NT2/D1 (cell line): ENCODE data around the gene LRBA.
"Not testable (repeated sequence)": the region's sequence is repeated elsewhere in the genome, so short reads cannot be mapped to it uniquely, and the experiment has no call there.

Experiments used
- DNase-seq: peaks from one replicate; pipeline ENCODE4 v3.0.0-alpha.2; 2011; ENCODE audit warnings: low read depth, low spot score
- H3K27me3 ChIP-seq: 2 replicates; pipeline ENCODE4 v1.6.0; 2011; ENCODE audit warnings: mild to moderate bottlenecking; ENCODE audit not compliant: insufficient read length, insufficient read depth
- H3K36me3 ChIP-seq: 2 replicates; pipeline ENCODE4 v1.6.1; 2011; ENCODE audit warnings: mild to moderate bottlenecking, low read length, mixed read lengths; ENCODE audit not compliant: insufficient read depth, insufficient read length
- H3K4me1 ChIP-seq: 2 replicates; pipeline ENCODE4 v1.5.1; 2011; ENCODE audit not compliant: insufficient read depth, insufficient read length
- H3K4me3 ChIP-seq: 2 replicates; pipeline ENCODE4 v1.5.1; 2011; ENCODE audit warnings: low read depth; ENCODE audit not compliant: insufficient read length
- H3K9ac ChIP-seq: 2 replicates; pipeline ENCODE4 v1.6.0; 2011; ENCODE audit warnings: low read depth; ENCODE audit not compliant: insufficient read length
- H3K9me3 ChIP-seq: 2 replicates; pipeline ENCODE4 v1.5.1; 2011; ENCODE audit warnings: mild to moderate bottlenecking, low read length; ENCODE audit not compliant: insufficient read depth
- SUZ12 ChIP-seq: IDR thresholded peaks from 2 replicates; pipeline ENCODE4 v1.6.1; 2011; ENCODE audit not compliant: insufficient read length, insufficient read depth; ENCODE audit errors: extremely low read depth
- YY1 ChIP-seq: IDR thresholded peaks from 2 replicates; pipeline ENCODE4 v1.6.1; 2011; ENCODE audit not compliant: insufficient read length, insufficient read depth
- ZNF274 ChIP-seq: IDR thresholded peaks from 2 replicates; pipeline ENCODE4 v1.6.1; 2011; ENCODE audit warnings: mild to moderate bottlenecking, low read depth, low read length

The LRBA gene

GRCh38 chr4:150971901-150972300 is 43.2 kb downstream of the LRBA start:
- Histone ChIP-seq H3K27me3 (no peaks in the 10 kb centered on the region), H3K36me3 (no peaks in the 10 kb centered on the region), H3K9me3 (no peaks in the 10 kb centered on the region), H3K4me3 (no peak overlapping the region), H3K4me1 (no peaks in the 10 kb centered on the region), H3K9ac (no peak overlapping the region)
- no peak for DNase-seq
- TF ChIP-seq YY1: no peak
- TF ChIP-seq SUZ12: no peak
- TF ChIP-seq ZNF274: no peak

DNA sequence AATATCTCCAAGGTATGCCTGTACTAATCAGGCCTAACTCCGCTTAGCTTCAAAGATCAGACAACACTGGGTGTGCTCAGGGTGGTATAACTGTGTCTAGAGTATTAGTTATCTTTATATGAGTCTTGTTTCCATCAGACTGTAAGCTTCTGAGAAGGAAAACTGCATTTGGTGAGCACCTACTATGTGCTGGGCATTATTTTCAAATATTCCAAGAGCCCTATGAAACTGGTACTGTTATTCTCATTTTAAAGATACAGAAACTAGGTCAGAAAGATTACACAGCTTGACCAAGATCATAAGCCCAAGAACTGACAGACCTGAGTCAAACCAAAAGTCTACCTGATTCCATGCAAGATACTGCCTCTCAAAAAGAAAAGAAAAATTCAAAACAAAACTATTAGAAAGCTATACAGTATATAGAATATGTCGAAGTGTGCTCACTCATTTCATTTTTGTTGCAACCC is 44.4 kb downstream of the LRBA start:
- DNase-seq: no peak

DNA sequence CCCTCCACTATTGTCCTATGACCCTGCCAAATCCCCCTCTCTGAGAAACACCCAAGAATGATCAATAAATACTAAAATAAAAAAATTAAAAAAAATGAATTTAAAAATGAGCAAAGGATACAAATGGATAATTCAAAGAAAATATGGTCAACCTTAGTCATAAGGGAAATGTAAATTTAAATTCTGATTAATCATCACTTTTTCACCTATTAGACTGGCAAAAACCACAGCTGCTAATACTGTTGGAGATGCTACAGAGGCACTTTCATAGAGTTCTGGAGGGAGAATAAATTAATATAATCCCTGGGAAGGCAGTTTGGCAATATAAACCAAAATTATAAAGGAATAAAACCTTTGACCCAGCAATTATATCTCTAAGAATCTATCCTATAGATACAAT is 50.3 kb downstream of the LRBA start:
- TF ChIP-seq ZNF274: no peak
- TF ChIP-seq YY1: no peak
- no peak for TF ChIP-seq SUZ12
- Histone ChIP-seq H3K9ac (no peak overlapping the region), H3K4me3 (no peak overlapping the region), H3K9me3 (peaks cover 13% of the 10 kb centered on the region), H3K27me3 (no peaks in the 10 kb centered on the region), H3K36me3 (no peaks in the 10 kb centered on the region), H3K4me1 (no peaks in the 10 kb centered on the region)
- no peak for DNase-seq

More for the DNA sequence above, 44.4 kb downstream of the LRBA start:
- no peak overlapping the region for H3K4me3 ChIP-seq
- H3K9me3 ChIP-seq: no peaks in the 10 kb centered on the region
- H3K4me1 ChIP-seq: no peaks in the 10 kb centered on the region
- H3K27me3 ChIP-seq: no peaks in the 10 kb centered on the region
- no peaks in the 10 kb centered on the region for H3K36me3 ChIP-seq
- no peak overlapping the region for H3K9ac ChIP-seq
- no peak for TF ChIP-seq SUZ12
- TF ChIP-seq ZNF274: no peak
- no peak for TF ChIP-seq YY1

DNA sequence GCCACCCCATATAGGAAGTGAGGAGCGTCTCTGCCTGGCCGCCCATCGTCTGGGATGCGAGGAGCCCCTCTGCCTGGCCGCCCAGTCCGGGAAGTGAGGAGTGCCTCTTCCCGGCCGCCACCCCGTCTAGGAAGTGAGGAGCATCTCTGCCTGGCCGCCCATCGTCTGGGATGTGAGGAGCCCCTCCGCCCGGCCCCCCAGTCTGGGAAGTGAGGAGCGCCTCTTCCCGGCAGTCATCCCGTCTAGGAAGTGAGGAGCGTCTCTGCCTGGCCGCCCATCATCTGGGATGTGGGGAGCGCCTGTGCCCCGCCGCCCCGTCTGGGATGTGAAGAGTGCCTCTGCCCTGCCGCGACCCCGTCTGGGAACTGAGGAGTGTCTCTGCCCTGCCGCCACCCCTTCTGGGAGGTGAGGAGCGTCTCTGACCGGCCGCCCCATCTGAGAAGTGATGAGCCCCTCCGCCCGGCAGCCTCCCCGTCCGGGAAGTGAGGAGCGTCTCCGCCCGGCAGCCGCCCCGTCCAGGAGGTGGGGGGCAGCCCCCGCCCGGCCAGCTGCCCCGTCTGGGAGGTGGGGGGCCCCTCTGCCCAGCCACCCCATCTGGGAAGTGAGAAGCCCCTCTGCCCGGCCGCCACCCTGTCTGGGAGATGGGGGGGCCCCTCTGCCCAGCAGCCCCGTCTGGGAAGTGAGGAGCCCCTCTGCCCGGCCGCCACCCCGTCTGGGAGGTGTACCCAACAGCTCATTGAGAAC is 51.3 kb downstream of the LRBA start:
- H3K36me3 ChIP-seq, H3K9ac ChIP-seq, H3K27me3 ChIP-seq, H3K4me1 ChIP-seq, H3K4me3 ChIP-seq, DNase-seq: not testable (repeated sequence)
- peaks cover 22% of the 10 kb centered on the region for H3K9me3 ChIP-seq

DNA sequence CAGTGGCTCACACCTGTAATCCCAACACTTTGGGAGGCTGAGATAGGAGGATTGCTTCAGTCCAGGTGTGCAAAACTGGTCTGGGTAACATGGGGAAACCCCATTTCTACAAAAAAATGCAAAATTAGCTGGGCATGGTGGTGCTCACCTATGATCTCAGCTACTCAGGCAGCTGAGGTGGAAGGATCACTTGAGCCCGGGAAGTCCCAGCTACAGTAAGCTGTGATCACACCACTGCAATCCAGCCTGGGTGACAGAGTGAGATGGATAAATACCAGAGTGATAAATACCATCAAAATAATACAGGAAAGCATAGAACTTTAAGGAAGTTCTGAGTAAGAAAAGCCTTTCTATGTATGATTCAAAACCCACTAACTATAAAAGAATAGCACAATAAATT is 52.8 kb downstream of the LRBA start:
- TF ChIP-seq ZNF274: no peak
- no peak for TF ChIP-seq YY1
- TF ChIP-seq SUZ12: no peak
- H3K27me3 ChIP-seq: no peaks in the 10 kb centered on the region
- H3K36me3 ChIP-seq: no peaks in the 10 kb centered on the region
- no peak overlapping the region for H3K4me3 ChIP-seq
- H3K9ac ChIP-seq: no peak overlapping the region
- DNase-seq: no peak
- peaks cover 38% of the 10 kb centered on the region for H3K9me3 ChIP-seq
- H3K4me1 ChIP-seq: no peaks in the 10 kb centered on the region

DNA sequence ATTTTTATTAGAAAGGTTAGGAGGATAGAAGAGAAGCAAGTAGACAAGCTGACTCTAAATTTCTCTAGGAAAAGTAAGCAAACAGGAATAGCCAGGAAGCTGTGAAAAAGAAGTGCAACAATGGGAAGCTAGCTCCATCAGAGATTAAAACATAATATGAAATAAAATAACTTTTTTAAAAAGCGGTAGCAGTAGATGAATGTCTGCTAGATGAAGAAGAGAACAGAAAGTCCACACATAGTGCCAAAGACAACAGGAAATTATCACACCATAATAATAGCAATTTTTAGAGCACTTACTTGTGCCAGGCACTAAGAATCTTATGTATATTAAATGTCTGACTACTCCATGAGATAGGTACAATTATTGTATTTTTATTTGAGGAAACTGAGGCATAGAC is 53.5 kb downstream of the LRBA start:
- H3K9ac ChIP-seq: no peak overlapping the region
- no peak for DNase-seq
- H3K27me3 ChIP-seq: no peaks in the 10 kb centered on the region
- no peak overlapping the region for H3K4me3 ChIP-seq
- no peaks in the 10 kb centered on the region for H3K36me3 ChIP-seq
- TF ChIP-seq SUZ12 (no peak), YY1 (no peak), ZNF274 (no peak)
- H3K4me1 ChIP-seq: no peaks in the 10 kb centered on the region
- peaks cover 44% of the 10 kb centered on the region for H3K9me3 ChIP-seq

DNA sequence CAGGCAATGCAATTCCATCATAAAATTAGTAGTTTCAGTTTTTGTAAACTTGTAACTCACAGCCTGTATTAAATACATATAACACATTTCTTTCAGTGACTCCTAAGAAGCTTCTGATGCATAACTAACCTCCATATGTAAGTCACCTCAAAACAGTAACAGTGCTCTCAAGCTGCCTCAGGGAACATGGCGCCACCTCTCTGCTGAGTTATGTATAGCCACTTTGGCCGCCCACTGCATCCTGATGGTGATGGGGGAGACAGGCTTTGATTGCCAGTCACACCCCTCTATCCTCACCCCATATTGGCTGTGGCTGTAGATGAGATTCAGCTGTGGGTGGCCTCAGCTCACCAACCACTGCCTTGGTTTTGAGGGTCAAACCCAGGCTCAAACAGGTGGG is 54.3 kb downstream of the LRBA start:
- Histone ChIP-seq H3K9ac (no peak overlapping the region), H3K4me1 (no peaks in the 10 kb centered on the region), H3K4me3 (no peak overlapping the region), H3K27me3 (no peaks in the 10 kb centered on the region), H3K9me3 (peaks cover 50% of the 10 kb centered on the region), H3K36me3 (no peaks in the 10 kb centered on the region)
- no peak for DNase-seq
- TF ChIP-seq ZNF274 (no peak), YY1 (no peak)

DNA sequence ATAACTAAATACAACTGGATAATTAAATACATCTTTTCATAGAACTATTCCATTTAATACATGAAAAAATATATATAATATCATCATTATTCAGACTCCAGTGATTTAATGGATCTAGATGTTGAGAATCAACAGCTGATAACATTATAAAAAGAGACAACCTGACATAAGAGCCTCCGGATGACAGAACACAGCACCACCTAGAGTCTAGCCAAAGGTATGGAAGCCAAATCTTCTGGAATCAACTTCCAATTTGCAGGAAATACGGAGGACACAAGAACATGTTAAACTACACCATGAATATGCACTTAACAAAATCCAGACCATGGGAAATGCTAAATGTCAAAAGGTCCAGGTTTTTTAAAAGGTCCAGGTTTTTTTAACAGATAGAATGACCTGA is 55.0 kb downstream of the LRBA start:
- no peaks in the 10 kb centered on the region for H3K36me3 ChIP-seq
- TF ChIP-seq SUZ12 (no peak), YY1 (no peak), ZNF274 (no peak)
- no peak overlapping the region for H3K4me3 ChIP-seq
- no peak overlapping the region for H3K9ac ChIP-seq
- peaks cover 52% of the 10 kb centered on the region for H3K9me3 ChIP-seq
- H3K27me3 ChIP-seq: no peaks in the 10 kb centered on the region
- no peak for DNase-seq
- no peaks in the 10 kb centered on the region for H3K4me1 ChIP-seq

GRCh38 chr4:150957981-150958380 is 57.1 kb downstream of the LRBA start:
- not testable (repeated sequence) for H3K4me1 ChIP-seq, DNase-seq, H3K27me3 ChIP-seq, H3K4me3 ChIP-seq, H3K36me3 ChIP-seq, H3K9ac ChIP-seq
- peaks cover 55% of the 10 kb centered on the region for H3K9me3 ChIP-seq

DNA sequence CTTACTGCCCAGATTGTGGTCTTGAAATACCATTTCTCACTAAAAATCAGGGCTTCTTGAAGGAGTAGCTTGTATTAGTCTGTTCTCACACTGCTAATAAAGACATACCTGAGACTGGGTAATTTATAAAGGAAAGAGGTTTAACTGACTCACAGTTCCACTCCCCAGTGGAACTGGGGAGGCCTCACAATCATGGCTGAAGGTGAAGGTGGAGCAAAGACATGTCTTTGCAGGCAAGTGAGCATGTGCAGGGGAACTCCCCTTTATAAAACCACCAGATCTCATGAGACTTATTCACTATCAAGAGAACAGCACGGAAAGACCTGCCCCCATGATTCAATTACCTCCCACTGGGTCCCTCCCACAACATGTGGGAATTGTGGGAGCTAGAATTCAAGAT is 58.0 kb downstream of the LRBA start:
- not testable (repeated sequence) for H3K27me3 ChIP-seq, H3K4me1 ChIP-seq, DNase-seq, H3K36me3 ChIP-seq, H3K4me3 ChIP-seq, H3K9ac ChIP-seq
- peaks cover 55% of the 10 kb centered on the region for H3K9me3 ChIP-seq

DNA sequence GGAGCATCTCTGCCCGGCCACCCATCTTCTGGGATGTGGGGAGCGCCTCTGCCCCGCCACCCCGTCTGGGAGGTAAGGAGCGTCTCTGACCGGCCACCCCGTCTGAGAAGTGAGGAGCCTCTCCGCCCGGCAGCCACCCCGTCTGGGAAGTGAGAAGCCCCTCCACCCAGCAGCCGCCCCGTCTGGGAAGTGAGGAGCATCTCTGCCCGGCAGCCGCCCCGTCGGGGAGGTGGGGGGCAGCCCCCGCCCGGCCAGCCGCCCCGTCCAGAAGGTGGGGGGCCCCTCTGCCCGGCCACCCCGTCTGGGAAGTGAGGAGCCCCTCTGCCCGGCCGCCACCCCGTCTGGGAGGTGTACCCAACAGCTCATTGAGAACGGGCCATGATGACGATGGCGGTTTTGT is 61.2 kb downstream of the LRBA start:
- not testable (repeated sequence) for H3K36me3 ChIP-seq, H3K4me1 ChIP-seq, DNase-seq, H3K9ac ChIP-seq, H3K27me3 ChIP-seq, H3K4me3 ChIP-seq
- H3K9me3 ChIP-seq: peaks cover 34% of the 10 kb centered on the region
